ENCODE data around the gene EHMT2. TPM values are rescaled to one million over a fixed set of nuclear protein-coding genes. Genes with fewer than 3 reads are reported as not detected.
"Not testable (repeated sequence)": the region's sequence is repeated elsewhere in the genome, so short reads cannot be mapped to it uniquely, and the experiment has no call there.

EHMT2 gene
- total and polyA plus RNA-seq, 5 experiments from 2014 or later = 37.3 to 81.8 (median 57.9) TPM

DNA sequence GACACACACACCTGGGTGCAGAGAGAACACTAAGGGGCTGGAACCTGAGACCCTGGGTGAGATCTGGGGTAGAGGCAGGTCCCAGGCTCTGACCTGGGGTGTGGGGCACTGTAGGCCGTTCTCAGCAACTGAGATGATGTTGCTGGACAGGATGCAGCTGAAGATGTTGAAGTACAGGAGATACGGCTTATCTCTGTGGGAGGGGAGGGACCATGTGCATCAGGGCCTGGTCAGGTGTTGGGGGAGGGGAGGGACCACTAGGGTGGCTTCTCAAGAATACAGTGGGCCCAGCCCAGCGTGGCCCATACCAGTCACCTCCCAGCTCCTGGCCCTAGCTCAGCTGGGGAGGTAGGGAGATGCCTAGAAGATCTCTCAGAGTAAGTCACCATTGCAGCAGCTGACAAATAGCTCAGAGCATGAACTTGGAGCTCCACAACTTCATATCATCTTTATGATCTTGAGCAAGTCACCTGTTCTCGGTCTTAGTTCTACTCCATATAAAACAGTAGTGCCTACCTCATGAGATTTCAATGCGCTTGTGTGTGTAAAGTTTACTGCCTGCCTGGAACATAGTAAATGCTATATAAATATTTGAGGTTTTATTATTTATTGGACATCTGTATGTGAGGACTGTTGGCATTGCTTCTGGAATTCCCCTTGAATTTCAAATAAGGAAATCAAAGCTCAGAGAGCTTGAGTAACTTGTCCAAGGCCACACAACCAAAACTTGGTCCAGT, 22.5 kb downstream of the EHMT2 start:
- no peak overlapping the region for H3K4me3 Mint-ChIP-seq
- POLR2A ChIA-PET = no interaction called here
- H3K27ac Mint-ChIP-seq = peak overlapping the region in 2 of 10 donors; percentile 19 to 71
- no peak for ATAC-seq
- H3K27me3 Mint-ChIP-seq = peaks cover 0 to 2% (median 0%) of the 10 kb centered on the region in 5 donors
- peaks cover 0 to 5% (median under 1%) of the 10 kb centered on the region in 4 donors for H3K4me1 Mint-ChIP-seq
- no peak for DNase-seq
- H3K36me3 Mint-ChIP-seq = peaks cover 0 to 11% (median 6%) of the 10 kb centered on the region in 3 donors
- H3K9me3 Mint-ChIP-seq = no peaks in the 10 kb centered on the region

DNA sequence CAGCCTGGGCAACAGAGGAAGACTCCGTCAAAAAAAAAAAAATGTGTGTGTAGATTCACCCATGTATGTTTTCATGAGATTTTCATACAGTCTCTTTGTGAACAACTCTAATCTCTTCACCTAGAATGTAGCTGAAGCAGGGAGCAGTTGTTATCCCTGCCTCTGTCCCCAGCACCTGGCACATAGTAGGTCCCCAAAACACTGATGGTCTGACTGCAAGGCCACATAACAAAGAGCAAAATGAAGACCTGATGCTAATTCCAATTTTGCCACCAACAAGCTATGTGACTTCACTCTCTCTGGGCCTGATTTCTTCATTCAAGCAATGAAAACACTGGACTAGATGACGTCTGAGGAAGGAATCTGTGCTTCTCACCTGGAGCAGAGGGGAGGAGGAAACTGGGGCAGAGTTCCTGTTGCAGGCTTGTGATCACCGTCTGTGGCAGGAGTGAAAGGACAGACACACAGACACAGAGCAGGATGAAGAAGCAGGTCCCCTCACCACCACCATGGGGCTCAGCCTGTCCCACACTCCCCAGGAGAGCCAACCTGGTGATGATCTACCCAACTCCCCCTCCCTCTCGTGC, 23.3 kb downstream of the EHMT2 start:
- POLR2A ChIA-PET = no interaction called here
- no peaks in the 10 kb centered on the region for H3K9me3 Mint-ChIP-seq
- H3K36me3 Mint-ChIP-seq = peaks cover 0 to 3% (median 0%) of the 10 kb centered on the region in 3 donors
- DNase-seq (no peak), ATAC-seq (no peak)
- H3K4me3 Mint-ChIP-seq = no peak overlapping the region
- H3K27ac Mint-ChIP-seq = peak overlapping the region in 4 of 10 donors; percentile 19 to 75 (median 62)
- H3K4me1 Mint-ChIP-seq = peaks cover 0 to 5% (median under 1%) of the 10 kb centered on the region in 4 donors
- H3K27me3 Mint-ChIP-seq = peaks cover 0 to 2% (median 0%) of the 10 kb centered on the region in 5 donors

DNA sequence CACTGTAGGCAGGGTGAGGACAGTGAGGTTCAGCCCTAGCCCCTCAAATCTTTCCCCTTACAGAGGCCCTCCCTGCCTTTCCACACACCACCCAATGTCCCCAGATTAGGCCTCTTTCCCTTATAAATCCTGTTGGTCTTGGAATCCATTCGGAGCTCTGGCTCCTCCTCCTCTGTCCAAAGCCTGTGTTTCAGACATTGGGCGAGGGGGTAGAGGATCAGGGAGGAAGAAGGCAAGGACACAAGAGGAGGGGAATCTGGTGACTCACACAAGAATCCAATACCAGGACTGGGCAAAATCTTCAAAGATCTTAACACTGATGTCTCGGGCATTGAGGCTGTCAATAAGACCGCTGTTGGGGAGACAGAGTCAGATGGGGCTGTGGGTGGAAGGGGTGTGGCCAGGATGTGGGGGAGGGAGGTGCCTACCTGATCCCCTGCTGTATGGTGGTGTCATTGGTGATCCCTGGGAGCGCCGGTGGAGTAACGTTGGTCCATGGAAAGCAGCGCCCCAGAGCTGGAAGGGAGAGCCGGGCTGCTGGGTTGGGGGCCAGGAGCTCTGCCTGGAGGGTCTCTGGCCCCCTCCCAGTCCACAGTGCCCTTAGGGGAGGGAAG, 26.3 kb downstream of the EHMT2 start:
- no peak for ATAC-seq
- Mint-ChIP-seq H3K27me3 (peaks cover 0 to 2% (median 0%) of the 10 kb centered on the region in 5 donors), H3K4me1 (peaks cover 0 to 5% (median under 1%) of the 10 kb centered on the region in 4 donors), H3K27ac (peak overlapping the region in 1 of 10 donors; percentile 68), H3K36me3 (no peaks in the 10 kb centered on the region), H3K9me3 (no peaks in the 10 kb centered on the region), H3K4me3 (no peak overlapping the region)
- POLR2A ChIA-PET = interaction anchor here (0.6 kb wide), 1 partner anchor 95 kb away, joined by 3 read pairs; no protein-coding TSS in a partner anchor
- no peak for DNase-seq

DNA sequence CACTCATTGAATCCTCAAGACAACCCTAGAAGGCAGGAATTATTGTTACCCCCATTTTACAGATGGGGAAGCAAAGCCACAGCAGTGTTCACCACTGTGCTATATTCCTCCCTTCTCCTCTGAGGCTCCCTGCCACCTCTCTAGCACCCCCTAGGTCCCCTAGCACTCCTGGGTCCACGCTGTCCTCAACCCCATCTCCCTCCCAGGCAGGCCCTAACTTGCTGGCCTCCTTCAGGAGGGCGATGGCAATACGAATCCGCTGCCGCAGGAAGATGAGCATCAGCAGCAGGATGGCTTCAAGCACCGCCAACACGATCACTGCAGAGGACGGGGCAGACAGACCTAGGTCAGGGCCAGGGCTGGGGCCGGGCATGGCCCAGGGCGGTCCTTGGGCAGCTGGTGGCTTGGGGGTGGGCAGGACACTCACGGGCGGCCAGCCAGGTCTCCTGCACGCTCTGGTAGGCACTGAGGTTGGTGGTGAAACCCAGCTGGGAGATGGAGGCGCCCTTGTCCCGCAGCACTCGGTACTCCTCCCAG, 27.0 kb downstream of the EHMT2 start:
- ATAC-seq (no peak), DNase-seq (no peak)
- Mint-ChIP-seq H3K36me3 (no peaks in the 10 kb centered on the region), H3K4me3 (no peak overlapping the region), H3K27ac (no peak overlapping the region), H3K4me1 (peaks cover 0 to 2% (median under 1%) of the 10 kb centered on the region in 4 donors), H3K27me3 (peaks cover 0 to 2% (median 0%) of the 10 kb centered on the region in 5 donors), H3K9me3 (no peaks in the 10 kb centered on the region)
- POLR2A ChIA-PET = interaction anchor here (0.6 kb wide), 1 partner anchor 40 kb away, joined by 5 read pairs; no protein-coding TSS in a partner anchor

DNA sequence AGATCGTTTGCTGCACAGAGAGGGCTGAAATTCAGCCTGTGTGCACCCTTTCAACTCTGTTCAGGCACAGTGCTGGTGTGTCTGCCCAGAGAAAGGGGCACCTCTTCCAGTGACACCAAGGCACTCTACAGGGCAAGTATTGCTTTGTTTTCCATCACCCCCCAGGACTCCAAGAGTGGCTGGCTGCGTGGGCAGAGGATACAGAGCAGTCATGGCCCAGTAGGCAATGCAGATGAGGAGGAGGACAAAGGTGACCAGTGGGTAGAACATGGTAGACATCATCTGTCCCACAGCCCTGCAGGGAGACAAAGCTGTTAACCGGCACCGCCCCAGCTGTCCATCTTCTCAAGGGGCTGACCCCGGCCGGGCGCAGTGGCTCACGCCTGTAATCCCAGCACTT, 28.2 kb downstream of the EHMT2 start:
- H3K4me1 Mint-ChIP-seq = peaks cover 1 to 6% (median 2%) of the 10 kb centered on the region in 4 donors
- H3K27me3 Mint-ChIP-seq = peaks cover 0 to 2% (median 0%) of the 10 kb centered on the region in 5 donors
- DNase-seq = no peak
- H3K9me3 Mint-ChIP-seq = no peaks in the 10 kb centered on the region
- no peak overlapping the region for H3K4me3 Mint-ChIP-seq
- H3K36me3 Mint-ChIP-seq = no peaks in the 10 kb centered on the region
- peak overlapping the region in 1 of 10 donors; percentile 27 for H3K27ac Mint-ChIP-seq
- no peak for ATAC-seq
- POLR2A ChIA-PET = no interaction called here

DNA sequence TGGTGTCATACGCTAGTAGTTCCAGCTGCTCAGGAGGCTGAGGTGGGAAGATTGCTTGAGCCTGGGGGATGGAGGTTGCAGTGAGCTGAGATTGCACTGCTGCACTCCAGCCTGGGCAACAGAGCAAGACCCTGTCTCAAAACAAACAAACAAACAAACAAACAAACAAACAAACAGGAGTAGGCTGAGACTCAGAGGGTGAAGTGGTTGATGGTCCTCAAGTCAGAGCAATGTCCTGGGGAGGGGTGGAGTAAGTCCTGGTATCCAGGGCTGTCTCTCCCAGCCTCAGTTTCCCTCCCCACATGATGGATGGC, 28.9 kb downstream of the EHMT2 start:
- not testable (repeated sequence) for ATAC-seq, H3K27ac Mint-ChIP-seq, H3K27me3 Mint-ChIP-seq, H3K9me3 Mint-ChIP-seq, H3K4me3 Mint-ChIP-seq, H3K4me1 Mint-ChIP-seq, H3K36me3 Mint-ChIP-seq, DNase-seq
- POLR2A ChIA-PET = interaction anchor here (0.7 to 0.9 kb wide), 2 partner anchors 12 to 33 kb away, joined by 3 read pairs; no protein-coding TSS in a partner anchor

DNA sequence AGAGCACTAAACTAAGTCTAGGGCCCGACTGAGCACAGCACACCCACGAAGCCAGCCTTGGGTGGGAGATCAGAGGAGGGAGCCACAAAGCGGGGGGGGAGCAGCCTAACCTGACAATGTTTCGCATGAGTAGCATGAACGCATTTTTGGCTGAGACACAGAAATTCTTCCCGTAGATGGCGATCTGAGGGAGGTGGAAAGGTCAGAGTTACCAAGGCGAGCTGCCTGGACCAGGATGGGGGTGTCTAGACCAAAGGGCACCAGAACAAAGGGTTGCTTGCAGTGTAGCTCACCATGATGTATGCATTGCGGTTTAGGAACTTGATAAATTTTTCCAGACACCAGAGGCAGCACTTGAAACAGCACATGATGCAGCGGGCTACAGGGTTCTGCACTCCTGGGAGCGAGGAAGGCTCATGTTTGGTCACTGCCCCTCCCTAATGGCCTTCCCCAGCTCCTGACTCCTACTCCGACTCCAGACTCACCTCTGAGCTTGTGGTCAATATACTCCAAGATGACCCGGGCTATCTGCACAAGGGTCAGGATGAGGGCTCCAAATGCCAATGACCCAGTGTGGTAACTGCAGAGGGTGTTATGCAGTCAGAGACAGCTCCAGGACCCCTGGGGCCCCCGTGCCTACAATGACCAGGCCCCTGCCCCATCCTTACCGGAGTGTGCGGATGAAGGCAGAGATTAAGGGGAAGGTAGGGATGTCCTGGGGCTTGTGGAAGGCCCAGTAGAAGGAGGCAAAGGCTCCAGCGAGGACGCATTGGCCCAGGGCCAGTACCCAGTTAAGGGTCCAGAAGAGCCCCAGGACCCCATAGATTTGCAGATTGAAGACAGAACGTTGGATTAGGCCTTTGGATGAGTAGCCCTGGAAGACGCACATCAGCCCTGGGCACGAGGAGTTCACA, 32.0 kb downstream of the EHMT2 start:
- ATAC-seq (no peak), DNase-seq (no peak)
- peaks cover 16 to 30% (median 26%) of the 10 kb centered on the region in 4 donors for H3K4me1 Mint-ChIP-seq
- H3K36me3 Mint-ChIP-seq = no peaks in the 10 kb centered on the region
- POLR2A ChIA-PET = interaction anchor here (1.0 kb wide), 1 partner anchor 203 kb away, joined by 4 read pairs; no protein-coding TSS in a partner anchor
- H3K4me3 Mint-ChIP-seq = peak overlapping the region in 3 of 10 donors; percentile 7 to 42 (median 22)
- no peaks in the 10 kb centered on the region for H3K27me3 Mint-ChIP-seq
- peak overlapping the region in 2 of 10 donors; percentile 43 to 59 for H3K27ac Mint-ChIP-seq
- no peaks in the 10 kb centered on the region for H3K9me3 Mint-ChIP-seq

DNA sequence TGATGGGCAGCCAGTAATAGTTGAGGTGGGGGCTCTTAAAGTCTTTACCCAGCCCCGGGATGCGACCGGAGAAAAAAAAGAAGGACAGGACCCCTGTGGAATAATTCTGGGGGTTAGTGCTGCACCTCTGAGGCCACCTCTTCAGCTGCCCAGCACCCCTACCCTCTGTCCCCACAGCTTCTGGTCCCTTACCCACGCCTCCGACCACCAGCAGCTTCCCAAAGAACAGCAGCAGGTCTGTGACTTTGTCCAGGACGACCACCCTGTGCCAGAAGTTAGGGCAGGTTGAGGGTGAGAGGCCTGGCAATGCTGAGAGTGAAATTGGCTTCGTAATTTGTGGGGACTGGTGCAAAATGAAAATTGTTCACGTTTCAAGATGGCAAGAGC, 32.7 kb downstream of the EHMT2 start:
- Mint-ChIP-seq H3K27me3 (no peaks in the 10 kb centered on the region), H3K36me3 (peaks cover 0 to 3% (median 0%) of the 10 kb centered on the region in 3 donors), H3K27ac (peak overlapping the region in 2 of 10 donors; percentile 43 to 59), H3K9me3 (no peaks in the 10 kb centered on the region), H3K4me3 (peak overlapping the region in 2 of 10 donors; percentile 97 to 98), H3K4me1 (peaks cover 16 to 30% (median 27%) of the 10 kb centered on the region in 4 donors)
- POLR2A ChIA-PET = interaction anchor here (1.0 to 3.2 kb wide), 2 partner anchors 33 to 202 kb away, joined by 4 to 30 read pairs; partner anchors contain the start of gene EHMT2
- no peak for DNase-seq
- ATAC-seq = no peak

DNA sequence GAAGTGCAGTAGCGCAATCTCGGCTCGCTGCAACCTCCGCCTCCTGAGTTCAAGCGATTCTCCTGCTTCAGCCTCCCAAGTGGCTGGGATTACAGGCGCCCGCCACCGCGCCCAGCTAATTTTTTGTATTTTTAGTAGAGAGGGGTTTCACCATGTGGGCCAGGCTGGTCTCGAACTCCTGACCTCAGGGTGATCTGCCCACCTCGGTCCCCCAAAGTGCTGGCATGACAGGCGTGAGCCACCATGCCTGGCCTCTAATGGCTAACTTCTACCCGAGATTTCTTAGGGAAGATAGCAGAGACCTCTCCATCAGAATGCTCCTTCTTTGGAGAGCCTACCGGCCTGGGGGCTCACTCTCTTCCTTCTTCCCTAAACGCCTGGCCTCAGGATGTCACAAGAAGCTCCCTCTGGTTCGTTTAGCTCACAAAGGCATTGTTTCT, 33.4 kb downstream of the EHMT2 start:
- H3K4me1 Mint-ChIP-seq = peaks cover 16 to 30% (median 27%) of the 10 kb centered on the region in 4 donors
- not testable (repeated sequence) for H3K36me3 Mint-ChIP-seq, DNase-seq, ATAC-seq, H3K9me3 Mint-ChIP-seq, H3K27me3 Mint-ChIP-seq
- POLR2A ChIA-PET = interaction anchor here (0.6 to 3.2 kb wide), 6 partner anchors 30 to 280 kb away, joined by 3 to 30 read pairs (median 4); partner anchors contain the start of genes EHMT2 and HSPA1B
- peak overlapping the region; percentile 87 to 98 (median 94) for H3K4me3 Mint-ChIP-seq
- peak overlapping the region in 9 of 10 donors; percentile 90 to 98 (median 96) for H3K27ac Mint-ChIP-seq

DNA sequence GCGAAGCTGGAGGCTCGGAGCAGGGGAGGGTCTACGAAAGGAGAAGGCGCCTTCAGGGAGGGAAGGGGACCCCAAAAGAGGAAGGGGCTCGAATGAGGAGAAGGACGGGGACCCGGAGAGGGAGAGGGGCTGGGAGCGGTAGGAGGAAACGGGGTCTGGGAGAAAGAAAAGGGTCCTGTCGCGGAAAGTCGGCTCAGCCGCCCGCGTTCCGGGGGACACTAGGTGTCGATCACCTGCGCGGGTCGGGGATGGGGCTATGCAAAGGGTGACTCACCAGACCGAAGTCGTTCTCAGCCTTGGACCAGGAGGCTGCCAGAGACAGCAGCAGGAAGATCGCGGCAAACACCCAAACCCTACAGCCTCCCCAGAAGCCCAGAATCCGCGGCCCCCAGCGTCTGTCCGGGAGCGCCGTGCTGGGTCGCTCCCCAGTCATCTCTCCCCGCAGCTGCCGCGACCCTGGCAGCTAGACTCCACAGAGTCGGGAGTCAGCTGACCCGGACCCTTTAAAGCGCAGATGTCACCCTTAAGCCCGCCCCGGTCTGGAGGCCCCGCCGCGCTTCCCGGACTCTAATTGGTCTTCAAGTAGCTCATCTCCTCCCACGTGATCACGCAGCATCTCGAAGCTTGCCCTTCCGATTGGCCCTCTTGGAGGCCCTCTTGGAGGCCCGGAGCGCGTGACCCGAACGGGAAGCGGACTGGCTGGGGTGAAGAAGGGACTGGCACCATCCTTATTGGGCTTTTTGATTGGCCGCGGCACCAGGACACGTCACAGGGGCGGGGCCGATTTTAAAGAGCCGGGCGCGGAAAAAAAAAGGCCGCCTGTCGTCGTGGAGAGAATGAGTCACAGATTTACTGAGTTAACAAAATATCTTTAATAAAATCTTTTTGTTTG, 34.9 kb downstream of the EHMT2 start, which contains the start of gene NEU1:
Gene NEU1 (minus strand): TSS at position 478 of the 892 bp plus-strand sequence. CDS start 45 bp downstream, at position 433.
- peak; percentile 90 to 100 (median 99) for DNase-seq
- Mint-ChIP-seq H3K4me3 (peak within 1 kb of the TSS; percentile 87 to 98 (median 94)), H3K27me3 (no peaks in the 10 kb centered on the region), H3K9me3 (no peaks in the 10 kb centered on the region), H3K27ac (peak within 1 kb of the TSS; percentile 87 to 98 (median 96)), H3K4me1 (peaks cover 16 to 30% (median 27%) of the 10 kb centered on the region in 4 donors), H3K36me3 (peaks cover 0 to 22% (median 0%) of the 10 kb centered on the region in 3 donors)
- POLR2A ChIA-PET = interaction anchor here (0.5 to 3.2 kb wide), 19 partner anchors 10 to 1109 kb away, joined by 3 to 30 read pairs (median 4); partner anchors contain the start of genes ABHD16A, BAG6, C6orf47 and EHMT2
- ATAC-seq = peak; percentile 91 to 97

All from naive thymus-derived CD8-positive, alpha-beta T cell (primary cell).